ENCODE measurements around the gene MLLT10. TPM values are rescaled to one million over a fixed set of nuclear protein-coding genes. Genes with fewer than 3 reads are reported as not detected.

MLLT10 gene
- total RNA-seq, 1 donor from 2014 or later, result 58.1 TPM

GRCh38 chr10:21692916-21693315, 158.9 kb downstream of the MLLT10 start:
- Mint-ChIP-seq H3K27ac (ENCODE audit: unreplicated experiment) (no peak overlapping the region), H3K4me3 (no peak overlapping the region)

GRCh38 chr10:21693418-21693817, 159.4 kb downstream of the MLLT10 start:
- TF ChIP-seq CTCF (conservative IDR thresholded peaks at IDR 0.05), result no peak
- H3K27me3 Mint-ChIP-seq (ENCODE audit: low read depth), result no peaks in the 10 kb centered on the region
- H3K9me3 Mint-ChIP-seq, result peaks cover 4% of the 10 kb centered on the region
- peaks cover 12% of the 10 kb centered on the region for H3K36me3 Mint-ChIP-seq (ENCODE audit: low read depth)
- no peaks in the 10 kb centered on the region for H3K4me1 Mint-ChIP-seq
- DNase-seq (ENCODE audit: low read depth, low spot score), result no peak
- H3K27ac Mint-ChIP-seq (ENCODE audit: unreplicated experiment), result no peak overlapping the region
- no peak overlapping the region for H3K4me3 Mint-ChIP-seq

More at GRCh38 chr10:21692916-21693315, 158.9 kb downstream of the MLLT10 start:
- no peak for TF ChIP-seq CTCF (conservative IDR thresholded peaks at IDR 0.05)
- H3K36me3 Mint-ChIP-seq (ENCODE audit: low read depth), result peaks cover 7% of the 10 kb centered on the region
- H3K9me3 Mint-ChIP-seq, result no peaks in the 10 kb centered on the region
- H3K4me1 Mint-ChIP-seq, result no peaks in the 10 kb centered on the region
- no peak for DNase-seq (ENCODE audit: low read depth, low spot score)
- no peaks in the 10 kb centered on the region for H3K27me3 Mint-ChIP-seq (ENCODE audit: low read depth)

GRCh38 chr10:21694631-21695030, 160.6 kb downstream of the MLLT10 start:
- Mint-ChIP-seq H3K9me3 (peaks cover 10% of the 10 kb centered on the region), H3K27me3 (ENCODE audit: low read depth) (no peaks in the 10 kb centered on the region), H3K4me1 (no peaks in the 10 kb centered on the region), H3K27ac (ENCODE audit: unreplicated experiment) (no peak overlapping the region), H3K36me3 (ENCODE audit: low read depth) (peaks cover 23% of the 10 kb centered on the region), H3K4me3 (no peak overlapping the region)
- DNase-seq (ENCODE audit: low read depth, low spot score), result no peak
- no peak for TF ChIP-seq CTCF (conservative IDR thresholded peaks at IDR 0.05)

- Mint-ChIP-seq H3K27me3 (ENCODE audit: low read depth) (no peaks in the 10 kb centered on the region), H3K36me3 (ENCODE audit: low read depth) (peaks cover 39% of the 10 kb centered on the region), H3K4me3 (no peak overlapping the region), H3K4me1 (no peaks in the 10 kb centered on the region), H3K9me3 (peaks cover 23% of the 10 kb centered on the region), H3K27ac (ENCODE audit: unreplicated experiment) (peak overlapping the region; percentile 4)
- no peak for TF ChIP-seq CTCF (conservative IDR thresholded peaks at IDR 0.05)
- DNase-seq (ENCODE audit: low read depth, low spot score), result no peak
Observed at GRCh38 chr10:21696302-21696701, 162.3 kb downstream of the MLLT10 start.

- H3K27ac Mint-ChIP-seq (ENCODE audit: unreplicated experiment), result no peak overlapping the region
- TF ChIP-seq CTCF (conservative IDR thresholded peaks at IDR 0.05), result no peak
- no peak for DNase-seq (ENCODE audit: low read depth, low spot score)
- H3K9me3 Mint-ChIP-seq, result peaks cover 23% of the 10 kb centered on the region
- H3K4me3 Mint-ChIP-seq, result no peak overlapping the region
- no peaks in the 10 kb centered on the region for H3K27me3 Mint-ChIP-seq (ENCODE audit: low read depth)
- peaks cover 8% of the 10 kb centered on the region for H3K4me1 Mint-ChIP-seq
- peaks cover 49% of the 10 kb centered on the region for H3K36me3 Mint-ChIP-seq (ENCODE audit: low read depth)
Observed at GRCh38 chr10:21699575-21699974, 165.5 kb downstream of the MLLT10 start.

GRCh38 chr10:21700474-21700873, 166.4 kb downstream of the MLLT10 start:
- H3K4me3 Mint-ChIP-seq, result no peak overlapping the region
- H3K9me3 Mint-ChIP-seq, result peaks cover 23% of the 10 kb centered on the region
- H3K4me1 Mint-ChIP-seq, result peaks cover 8% of the 10 kb centered on the region
- H3K36me3 Mint-ChIP-seq (ENCODE audit: low read depth), result peaks cover 51% of the 10 kb centered on the region
- no peak overlapping the region for H3K27ac Mint-ChIP-seq (ENCODE audit: unreplicated experiment)
- no peaks in the 10 kb centered on the region for H3K27me3 Mint-ChIP-seq (ENCODE audit: low read depth)
- no peak for TF ChIP-seq CTCF (conservative IDR thresholded peaks at IDR 0.05)
- no peak for DNase-seq (ENCODE audit: low read depth, low spot score)
